ENCODE results near the gene ABLIM1.

The ABLIM1 gene

DNA sequence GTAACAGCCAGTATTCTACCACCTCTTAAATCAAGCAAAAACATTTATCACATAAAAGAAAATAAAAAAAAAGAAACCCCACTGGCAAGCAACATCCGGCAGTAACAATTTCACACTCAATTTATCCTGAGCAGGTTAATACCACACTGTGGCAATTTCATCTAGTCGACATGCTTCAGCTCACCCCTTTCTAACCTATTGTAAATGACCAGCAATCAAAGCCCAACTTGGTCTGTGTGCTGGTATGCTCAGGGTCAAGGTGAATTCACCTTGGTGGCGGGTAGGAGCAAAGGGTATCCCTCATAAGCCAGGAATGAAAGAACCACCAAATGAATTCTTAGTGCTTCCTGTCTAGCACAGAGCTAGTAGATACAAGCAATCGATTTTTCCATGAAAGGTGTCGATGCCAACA is 144.7 kb downstream of the ABLIM1 start:
- DNase-seq: no peak

DNA sequence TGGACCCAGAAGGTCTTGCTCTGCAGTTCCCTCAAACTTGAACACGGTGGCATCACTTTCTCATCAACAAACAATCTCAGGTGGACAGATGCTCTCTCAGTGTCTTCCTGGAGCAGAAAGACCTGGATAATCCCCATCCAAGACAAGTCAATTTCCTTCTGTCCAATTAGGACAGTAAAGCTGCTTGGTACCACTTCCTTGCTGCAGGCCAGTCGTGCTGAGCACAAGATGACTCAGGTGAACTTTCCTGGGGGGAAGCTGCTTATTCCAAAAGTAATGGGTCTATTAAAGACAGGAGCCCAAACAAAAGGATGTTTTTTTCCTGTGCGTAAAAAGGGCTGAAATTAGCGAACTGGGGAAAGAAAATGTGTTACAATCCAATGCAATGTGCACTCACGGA is 146.2 kb downstream of the ABLIM1 start:
- DNase-seq: no peak

DNA sequence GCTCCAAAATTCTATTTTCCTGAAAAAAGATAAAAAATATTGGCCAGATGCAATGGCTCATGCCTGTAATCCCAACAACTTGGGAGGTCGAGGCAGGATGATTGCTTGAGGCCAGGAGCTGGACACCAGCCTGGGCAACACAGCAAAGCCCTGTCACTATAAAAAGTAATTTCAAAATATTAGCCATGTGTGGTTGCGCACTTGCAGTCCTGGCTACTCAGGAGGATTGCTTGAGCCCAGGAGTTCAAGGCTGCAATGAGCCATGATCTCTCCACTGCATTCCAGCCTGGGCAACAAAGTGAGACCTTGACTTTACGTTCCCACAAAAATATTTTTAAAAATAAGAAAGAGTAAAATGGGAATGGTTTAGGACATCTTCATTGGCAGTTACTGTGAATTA is 149.7 kb downstream of the ABLIM1 start:
- no peak for DNase-seq

DNA sequence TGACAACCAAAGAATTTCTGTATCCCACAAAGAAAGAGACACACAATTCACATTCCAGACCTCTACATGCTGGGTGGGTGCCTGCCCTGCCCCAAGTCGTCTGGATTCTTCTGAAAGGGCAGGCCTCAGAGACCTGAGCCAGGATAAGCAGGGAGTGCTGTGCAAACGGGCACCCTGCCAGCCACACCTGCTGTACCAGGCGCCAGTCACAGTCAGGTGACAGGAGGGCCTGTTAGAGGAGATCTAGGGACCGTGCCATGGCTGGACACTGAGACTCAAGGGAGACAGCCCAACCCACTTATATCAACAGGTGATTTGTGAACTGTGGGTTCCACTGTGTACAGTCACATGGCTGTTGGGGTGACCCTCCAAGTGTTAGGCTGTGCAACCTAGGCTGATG is 150.6 kb downstream of the ABLIM1 start:
- no peak for DNase-seq

DNA sequence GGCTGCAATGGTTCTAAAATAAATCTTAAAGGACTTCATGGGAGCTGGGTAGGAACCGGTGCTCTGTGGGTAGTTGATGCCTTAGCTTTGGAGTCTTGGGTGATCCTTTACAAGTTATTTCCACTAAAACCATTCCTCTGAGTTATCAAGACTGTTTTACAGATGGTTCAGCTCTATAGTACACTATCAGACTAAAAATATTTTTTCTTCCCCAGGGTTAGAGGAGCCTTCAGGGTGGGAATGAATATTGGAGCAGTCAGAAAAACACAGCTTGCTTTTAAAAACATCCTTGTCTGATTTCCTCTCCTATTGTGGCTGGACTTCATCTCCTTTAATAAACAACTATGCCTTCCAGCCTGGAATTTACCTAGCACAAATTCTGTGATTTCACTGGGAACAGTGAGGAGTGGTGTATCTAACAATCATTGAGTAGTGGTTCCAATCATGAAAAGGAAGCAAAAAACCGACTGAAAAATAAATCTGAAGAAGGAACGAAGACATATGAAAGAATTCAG is 151.1 kb downstream of the ABLIM1 start:
- no peak for DNase-seq

DNA sequence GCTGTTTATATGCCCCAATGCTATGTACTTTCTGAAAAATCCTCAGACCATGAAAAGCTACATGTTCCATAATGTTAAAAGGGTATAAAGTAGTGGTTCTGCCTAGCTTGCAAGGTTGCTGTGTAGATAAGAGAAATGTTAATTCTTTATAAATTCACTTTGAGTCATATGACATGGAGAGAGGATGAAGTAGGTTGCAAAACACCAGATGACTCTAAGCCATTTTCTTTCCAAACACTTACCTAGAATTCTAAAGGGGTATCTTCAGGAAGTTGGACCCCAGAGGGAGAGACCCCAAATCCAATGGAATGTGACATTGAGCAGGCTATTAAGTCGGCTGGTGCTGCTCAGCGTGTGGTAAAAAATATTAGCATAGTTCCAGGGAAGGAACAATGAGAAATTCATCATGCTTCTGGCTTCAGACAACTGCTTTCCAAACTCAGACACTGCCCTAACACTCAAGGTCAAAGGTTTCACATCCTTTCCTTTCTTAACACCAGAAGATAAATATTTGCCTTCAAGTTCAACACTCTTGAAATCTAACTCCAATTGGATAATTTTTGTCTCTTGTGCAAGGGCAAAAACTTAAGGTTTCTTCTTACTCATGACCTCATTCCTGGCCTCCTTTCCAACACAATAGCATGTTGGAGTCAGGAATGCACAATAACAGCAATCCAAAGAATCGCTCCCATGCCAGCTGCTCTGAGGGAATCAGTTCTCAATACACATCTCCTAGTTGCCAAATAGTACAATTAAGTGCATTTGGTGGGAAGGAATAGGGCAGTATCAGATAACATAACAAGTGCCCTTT is 153.1 kb downstream of the ABLIM1 start:
- DNase-seq: no peak

DNA sequence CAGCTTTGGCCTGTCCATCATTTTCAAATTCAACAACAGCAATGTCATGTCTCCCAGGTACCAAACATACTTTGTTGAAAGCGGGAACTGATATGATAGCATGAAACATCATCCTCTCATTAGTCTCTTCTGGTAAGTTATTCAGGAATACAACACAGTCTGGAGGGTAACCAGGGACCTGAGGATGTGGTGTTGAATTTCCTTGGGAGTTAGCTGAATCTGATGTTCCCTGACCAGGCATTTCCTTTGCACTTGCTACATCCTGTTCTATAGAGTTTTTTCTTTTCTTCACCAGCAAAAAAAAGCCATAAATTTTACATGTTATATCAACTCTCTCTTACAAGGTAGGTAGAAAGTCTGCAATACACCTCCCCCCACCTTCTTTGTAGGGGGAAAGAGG is 156.0 kb downstream of the ABLIM1 start:
- DNase-seq: no peak

DNA sequence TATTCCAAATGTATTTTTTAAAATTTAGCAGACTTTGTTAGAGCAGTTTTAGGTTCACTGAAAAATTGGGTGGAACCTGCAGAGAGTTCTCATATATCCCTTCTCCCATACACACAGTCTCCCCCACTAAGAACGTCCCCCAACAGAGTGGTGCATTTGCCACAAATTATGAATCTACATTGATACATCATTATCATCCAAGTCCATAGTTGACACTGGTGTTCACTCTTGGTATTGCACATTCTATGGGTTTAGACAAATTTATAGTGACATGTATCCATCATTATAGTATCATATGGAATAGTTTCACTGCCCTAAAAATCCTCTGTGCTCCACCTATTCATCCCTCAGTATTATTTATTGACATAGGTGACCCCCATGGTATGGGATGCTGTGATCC is 156.4 kb downstream of the ABLIM1 start:
- DNase-seq: no peak

DNA sequence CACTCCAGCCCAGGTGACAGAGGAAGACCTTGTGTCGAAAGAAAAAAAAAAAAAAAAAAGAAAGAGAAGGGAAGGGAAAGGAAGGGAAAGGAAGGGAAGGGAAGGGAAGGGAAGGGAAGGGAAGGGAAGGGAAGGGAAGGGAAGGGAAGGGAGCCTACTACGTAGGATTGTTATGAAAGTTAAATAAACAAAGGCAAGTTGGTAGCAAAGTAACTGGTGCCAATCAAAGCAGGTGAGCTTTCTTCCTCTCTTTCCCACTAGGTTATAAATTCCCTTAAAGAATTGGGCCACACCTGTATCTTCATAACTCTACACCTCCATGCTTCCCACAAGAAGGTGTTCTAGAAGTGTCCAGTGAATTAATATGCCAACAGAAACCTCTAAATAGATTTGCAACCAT is 157.4 kb downstream of the ABLIM1 start:
- no peak for DNase-seq

DNA sequence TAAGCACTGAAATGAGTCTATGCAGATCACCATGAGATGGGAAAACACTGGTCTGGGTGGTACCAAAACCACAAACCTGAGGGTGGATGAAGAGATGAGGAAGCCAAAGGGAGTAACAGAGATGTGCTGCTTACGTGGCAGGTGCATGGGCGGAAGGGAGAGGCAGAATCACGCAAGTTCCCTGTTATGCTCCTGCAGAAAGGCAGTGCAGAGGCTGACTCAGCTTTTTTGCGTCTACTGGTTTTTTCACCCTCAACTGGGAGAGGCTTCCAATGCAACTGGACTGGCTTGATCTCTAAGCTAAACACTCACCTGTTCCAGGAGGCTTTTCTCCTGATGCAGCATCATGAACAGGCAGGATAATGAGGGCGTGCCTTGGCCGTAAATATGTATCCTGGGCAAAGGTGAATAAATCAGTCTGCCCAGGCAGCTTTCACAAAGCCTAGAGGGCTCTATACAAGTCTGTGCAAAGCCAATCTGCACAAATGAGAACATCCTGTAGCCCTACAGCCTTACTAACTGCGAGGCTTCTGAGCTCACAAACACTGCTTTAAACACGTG is 158.4 kb downstream of the ABLIM1 start:
- DNase-seq: peak; percentile 84

DNA sequence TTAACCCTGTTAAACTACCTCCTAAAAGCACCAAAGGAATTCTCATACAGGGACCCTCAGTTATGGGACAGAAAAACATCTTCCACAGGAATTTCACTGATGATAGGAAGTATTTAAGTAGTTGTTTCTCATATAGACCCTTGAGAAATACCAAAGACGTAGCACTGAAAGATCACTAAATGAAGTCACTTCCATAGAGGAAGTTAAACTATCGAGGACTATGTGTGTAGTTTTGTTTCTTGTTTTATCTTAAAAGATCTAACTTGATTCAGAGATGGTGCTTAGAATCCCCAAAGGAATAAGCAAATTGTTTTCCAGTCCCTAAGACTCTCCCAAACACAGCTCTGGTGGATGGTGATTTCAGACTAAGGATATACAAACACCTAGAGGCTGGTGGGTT is 159.0 kb downstream of the ABLIM1 start:
- DNase-seq: no peak

DNA sequence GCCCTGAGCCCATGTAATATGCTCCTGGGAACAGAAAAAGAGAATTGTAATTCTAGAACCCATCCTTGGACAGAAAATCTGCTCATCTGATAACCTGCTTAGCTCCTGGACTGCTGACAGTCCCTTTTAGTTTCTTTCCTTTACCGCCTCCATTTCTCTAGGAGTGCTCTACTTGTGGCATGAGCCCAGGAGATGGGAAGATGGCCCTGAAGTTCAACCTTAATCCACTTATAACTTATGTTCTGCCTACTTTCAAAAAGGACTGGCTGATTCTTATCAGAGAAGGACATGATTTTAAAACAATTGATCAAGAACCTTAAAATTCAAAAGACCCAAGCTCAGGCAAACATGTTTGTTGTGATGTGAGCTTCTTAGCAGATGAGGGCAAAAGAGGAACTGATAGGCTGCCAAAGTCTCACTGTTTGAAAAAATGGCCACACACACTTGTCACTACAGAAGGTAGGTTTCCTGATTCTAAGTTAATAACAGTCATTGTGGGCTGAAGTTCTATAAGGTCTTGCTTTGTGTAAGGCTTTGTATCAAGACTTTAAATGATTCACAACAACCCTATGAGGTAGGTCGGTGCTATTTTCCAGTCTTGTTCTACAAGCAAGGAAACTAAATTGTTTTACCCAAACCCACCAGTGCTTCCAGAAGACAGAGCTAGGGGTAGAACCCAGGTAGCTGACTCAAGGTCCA is 159.5 kb downstream of the ABLIM1 start:
- no peak for DNase-seq

DNA sequence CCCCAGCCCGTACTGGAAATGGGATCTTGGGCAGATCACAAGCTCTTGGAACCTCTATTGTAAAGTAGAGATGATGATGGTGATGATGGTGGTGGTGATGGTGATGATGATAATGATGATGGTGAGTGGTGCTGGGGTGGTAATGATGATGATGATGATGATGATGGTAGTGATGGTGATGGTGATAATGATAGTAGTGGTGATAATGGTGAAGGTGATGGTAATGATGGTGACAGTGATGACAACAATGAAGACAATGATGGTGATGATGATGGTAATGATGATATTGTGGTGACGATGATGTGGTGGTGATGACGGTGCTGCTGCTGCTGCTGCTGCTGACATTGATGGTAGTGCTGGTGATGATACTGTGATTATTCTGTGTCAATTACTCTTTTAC is 162.8 kb downstream of the ABLIM1 start:
- no peak for DNase-seq

DNA sequence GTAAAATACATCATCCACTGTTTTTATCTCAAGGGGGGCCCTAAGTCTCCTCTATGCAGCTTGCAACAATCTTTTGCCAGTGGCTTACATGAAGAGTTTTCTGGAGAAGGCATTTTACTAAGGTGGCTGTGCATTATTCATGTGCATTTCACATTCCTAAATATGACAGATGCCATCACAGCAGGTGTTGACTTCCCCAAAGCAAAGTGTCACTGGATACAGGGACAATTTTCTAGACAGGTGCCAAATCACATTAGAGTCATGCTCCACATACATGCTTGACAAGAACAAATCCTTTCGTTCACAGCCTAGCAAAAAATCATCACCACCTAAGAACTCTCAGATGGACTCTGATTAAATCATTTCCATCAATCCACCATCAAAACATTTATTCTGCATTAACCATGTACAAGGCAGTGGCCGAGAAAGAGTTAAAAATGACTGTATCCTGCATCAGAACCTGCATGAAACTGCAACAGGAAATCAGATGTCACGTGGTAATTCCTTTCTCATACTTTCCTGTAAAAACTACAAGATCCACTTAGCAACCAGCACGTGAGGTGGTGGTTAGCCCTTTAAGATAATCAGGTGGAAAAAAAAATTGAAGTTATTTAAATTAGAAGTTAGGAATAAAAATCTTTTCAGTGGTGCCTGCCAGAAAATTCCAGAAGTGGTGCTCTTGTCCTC is 165.6 kb downstream of the ABLIM1 start:
- DNase-seq: no peak

DNA sequence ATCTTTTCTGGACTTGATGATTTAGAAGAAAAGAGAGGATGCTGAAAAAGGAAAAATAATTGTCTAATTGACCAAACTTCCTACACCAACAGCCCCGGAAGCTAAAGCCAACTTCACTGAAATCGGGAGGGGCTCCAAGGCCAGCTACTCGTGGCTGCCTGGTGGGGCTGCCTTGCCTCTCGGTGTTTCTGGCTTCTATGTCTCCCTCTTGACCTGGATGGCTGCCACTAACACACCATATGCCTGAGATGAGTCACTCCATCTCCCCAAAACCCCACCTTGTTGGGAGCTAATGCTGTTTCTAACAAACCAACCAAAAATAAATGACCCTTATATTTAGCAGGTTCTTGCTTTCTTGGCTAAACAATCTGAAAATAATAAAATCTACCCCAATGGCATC is 166.1 kb downstream of the ABLIM1 start:
- DNase-seq: no peak

DNA sequence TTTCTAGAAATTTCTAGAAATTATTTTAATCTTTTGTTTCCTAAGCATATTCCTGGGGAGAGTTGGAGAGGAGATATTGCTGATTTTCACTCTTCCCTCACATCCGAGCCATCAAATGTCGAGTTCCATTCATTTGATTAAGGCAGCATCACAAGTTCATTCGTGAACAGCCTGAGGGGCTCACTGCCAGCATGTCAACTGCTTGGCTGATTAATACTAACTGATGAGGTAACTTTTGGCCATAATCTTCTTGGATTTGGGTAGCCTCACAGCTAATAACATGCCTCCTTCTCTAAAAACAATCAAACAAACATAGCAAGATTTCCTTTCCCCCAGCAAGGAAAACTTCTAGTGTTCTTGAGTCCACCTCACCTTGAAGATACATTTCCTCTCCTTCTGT is 166.7 kb downstream of the ABLIM1 start:
- no peak for DNase-seq

DNA sequence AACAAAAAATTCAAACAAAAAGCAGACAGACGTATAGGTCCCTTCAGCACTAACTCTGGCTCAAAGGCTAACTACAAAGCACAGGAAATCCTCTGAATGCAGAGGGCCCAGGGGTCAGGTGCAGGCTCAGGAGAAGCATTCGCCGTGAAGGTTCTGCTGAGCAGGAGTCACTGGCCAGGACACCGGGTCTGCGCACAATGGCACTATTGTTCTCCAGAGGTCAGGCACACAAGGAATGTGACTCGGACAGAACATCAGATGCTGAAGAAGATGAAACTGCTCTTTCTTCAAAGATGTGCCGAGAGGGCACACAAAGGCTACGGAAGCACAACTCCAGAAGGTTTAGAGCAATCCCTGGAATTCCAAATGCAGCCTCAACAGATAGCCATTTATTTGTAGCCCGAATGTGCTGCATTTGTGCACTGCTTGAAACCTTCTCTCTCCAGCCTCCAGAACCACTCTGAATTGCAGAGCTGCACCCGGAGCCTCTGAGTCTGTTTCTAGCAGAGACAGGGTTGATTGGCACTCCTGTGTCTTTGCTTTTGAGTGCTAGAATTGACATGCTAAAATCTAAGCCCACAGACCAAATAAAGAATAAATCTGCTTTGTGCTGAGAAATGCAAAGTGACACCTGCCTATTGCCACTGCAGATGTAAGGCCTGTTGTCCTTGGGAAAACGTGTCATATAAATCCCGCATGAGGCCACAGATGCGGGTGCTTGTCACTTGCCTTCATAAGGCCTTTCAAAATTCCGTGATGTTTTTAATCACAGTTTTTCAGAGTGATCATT is 168.4 kb downstream of the ABLIM1 start:
- DNase-seq: no peak

DNA sequence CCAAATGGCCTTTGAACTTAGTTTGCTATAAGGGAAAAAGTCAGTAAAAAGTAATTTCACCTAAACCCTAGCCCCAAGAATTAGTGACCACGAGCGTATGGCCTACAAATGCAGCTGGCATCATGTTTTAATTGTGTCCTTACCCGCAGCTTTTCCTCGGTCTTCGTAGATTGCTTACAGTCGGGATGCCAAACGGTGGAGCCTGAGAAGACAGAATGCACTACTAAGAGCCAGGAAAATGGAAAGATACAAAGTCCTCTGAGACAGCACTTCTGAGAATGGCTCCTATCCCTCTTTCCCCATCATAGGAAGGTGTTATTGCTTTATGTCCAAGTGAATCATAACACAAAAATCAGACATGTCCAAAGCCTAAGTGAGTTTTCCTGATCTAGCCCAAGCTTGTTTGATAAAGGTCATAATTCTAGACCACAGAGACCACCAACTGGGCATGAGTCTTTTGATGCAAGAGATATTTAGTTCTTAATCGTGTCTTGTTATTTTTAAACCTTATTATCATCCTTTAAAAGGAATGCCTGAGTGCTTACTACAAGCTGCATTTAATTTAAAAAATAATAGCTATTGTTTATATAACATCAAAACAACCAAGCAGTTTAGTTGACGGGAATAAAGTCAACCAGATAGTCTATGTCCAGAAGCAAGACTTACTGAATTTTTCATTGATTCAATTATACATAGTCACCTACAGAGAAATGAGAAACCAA is 170.1 kb downstream of the ABLIM1 start:
- DNase-seq: no peak

DNA sequence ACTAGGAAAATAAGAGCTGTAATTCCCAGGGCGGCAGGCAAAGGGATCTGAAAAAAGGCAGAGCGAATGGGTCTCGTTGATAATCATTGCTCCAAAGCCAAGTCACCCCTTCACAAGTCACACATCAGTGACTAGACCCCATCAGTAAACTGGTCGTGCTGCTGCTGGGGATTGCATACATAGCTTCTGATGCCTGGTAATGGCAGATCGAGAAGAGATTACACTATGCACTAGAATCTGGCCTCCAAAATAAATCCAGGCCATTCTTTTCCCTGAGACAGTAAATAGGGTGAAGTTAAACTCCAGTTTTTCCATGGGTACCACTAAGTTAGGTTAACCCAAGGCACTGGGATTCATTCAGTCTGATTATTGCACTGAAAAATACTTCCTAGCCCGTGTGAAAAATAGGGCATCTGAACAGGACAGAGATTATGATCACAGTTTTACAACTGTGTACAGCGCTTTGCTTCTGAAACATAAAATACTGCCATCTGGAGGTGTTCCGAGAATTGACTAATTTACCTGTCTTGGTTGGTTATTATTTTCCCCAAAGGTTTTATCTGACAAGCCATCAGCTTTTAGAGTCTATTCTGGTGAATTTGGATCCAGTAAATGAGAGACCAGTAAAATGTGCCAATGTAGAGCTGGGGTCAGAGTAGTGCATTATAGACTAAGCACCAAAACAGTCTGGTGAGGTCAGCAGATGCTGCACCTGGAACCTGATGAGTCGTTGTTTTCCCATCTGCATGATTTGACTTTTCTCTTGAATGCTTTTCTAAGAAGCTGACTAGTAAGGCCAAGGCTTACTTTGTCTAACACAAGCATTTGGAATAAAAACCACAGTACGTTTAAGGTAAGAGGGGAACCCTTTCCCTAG is 170.9 kb downstream of the ABLIM1 start:
- no peak for DNase-seq

DNA sequence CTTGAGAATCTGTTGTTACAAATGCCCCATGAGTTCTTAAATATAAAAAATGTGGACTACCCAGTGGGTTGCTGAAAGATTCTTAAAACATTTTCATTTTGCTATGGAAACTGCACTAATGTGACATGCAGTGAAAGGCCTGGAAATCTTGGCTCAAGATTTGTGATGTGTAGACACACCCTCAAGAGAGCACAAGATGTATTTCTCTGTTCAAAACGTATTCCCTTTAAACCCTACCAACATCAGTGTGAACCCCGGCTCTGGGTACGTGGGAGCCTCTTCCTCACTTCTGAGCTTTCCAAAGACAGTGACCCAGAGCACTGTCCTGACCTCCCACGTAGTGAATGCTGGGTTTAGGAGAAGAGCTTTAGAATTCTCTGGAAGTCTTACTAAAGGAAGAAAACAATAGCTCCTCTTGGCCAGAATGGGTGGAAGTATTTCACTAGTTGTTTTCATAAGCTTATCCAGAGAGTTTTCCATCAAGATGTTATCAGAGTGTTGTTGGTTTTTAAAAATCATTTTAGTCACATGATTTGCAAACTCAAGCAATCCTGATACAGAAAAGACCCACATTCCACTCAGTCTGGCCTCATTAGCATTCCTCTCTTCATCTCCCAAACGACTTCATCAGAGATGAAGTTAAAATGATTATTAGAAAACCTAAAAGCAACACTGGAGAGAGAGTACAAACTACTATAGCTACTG is 172.2 kb downstream of the ABLIM1 start:
- no peak for DNase-seq
